GM19025 (cell line): ENCODE data around the gene VDR.

ENCODE experiments used
- ATAC-seq: cut with Tn5 transposase; IDR thresholded peaks from one replicate; pipeline ENCODE4 v1.9.1; 2021; ENCODE audit warnings: mild to moderate bottlenecking, low read depth, moderate library complexity; ENCODE audit not compliant: unreplicated experiment

Gene VDR

GRCh38 chr12:47896022-47896421 lies 8.8 kb downstream of the VDR start:
- no peak for ATAC-seq

GRCh38 chr12:47894652-47895051 lies 10.1 kb downstream of the VDR start:
- no peak for ATAC-seq

GRCh38 chr12:47894068-47894467 lies 10.7 kb downstream of the VDR start:
- ATAC-seq: peak; percentile 50

- no peak for ATAC-seq
Observed at GRCh38 chr12:47892819-47893218, 12.0 kb downstream of the VDR start.

DNA sequence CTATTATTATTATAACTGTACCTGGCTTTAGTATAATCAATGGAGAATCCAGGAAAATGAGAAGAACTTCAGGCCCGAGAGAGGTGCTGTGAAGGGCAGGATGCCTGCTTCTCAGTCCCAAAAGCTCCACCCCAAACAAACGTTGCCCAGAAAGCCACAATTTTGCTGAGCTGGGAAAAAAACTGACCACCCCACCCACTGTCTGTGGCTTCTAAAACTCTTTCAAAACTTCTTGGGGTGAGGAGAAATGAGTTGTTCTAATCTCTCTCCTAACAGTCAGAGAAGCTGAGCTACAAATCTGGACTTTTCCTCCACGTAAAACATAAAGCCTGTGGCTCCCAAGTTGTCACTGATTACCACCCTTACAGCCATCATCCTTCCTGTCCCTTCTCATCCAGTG lies 13.4 kb downstream of the VDR start:
- ATAC-seq: no peak

DNA sequence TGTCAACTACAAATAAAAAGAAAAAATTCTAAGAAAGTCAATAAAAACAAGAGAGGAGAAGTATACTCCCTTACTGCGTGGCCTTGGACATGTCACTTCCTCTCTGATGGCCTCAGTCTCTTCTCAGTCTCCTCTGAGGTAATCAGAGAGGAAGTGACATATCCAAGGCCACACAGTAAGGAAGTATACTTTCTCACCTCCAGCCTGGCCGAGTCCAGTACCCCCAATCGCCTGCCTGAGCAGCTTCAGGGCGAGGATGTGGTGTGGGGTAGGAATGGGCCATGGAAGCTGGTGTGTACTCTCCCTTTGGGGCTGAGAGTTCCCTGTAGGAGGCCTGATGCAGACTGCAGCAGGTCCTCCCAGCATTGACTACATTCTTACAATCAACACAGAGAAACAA lies 15.8 kb downstream of the VDR start:
- ATAC-seq: no peak

DNA sequence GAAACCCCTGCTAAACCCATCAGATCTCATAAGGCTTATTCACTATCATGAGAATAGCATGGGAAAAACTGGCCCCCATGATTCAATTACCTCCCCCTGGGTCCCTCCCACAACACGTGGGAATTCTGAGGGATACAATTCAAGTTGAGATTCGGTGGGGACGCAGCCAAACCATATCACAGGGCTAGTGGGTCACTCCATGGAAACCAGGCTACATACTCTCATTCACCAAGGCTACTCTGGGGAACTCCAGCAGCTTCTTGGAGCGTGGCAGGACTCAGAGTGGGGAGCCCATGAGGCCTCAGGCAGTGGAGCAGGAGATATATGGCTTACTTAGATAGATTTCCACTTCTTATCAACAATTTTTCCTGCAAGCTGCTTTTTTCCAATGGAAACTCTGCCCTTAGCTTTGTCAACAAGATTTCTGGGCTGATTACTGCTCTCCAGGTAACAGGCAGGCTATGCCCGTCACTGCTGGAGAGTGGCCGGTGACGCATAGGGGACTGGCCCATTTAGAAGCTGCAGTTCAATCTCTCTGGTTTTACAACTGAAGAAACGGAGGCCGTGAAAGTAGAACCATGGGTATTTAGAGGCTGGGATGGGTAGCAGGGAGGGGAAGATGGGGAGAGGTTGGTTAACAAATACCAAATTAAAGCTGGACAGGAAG lies 16.5 kb downstream of the VDR start:
- ATAC-seq: no peak

DNA sequence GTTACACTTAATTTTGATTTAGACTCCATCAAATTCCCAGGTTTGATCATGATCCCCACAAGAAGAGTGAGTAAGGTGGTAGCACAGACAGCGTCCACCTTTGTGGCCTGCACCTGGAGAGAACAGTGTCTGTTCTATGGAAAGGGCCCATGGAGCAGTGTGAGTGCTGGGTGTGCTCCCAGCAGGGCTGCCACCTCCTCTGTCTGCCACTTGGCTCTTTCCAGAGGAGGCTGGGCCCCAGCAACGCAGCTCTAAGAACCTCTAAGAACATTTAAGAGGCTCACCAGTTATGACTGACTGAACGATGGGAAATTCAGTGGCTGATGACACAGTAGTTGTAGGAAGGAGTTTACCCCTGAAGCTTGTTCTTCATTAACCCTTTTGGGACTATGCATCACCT lies 17.3 kb downstream of the VDR start:
- ATAC-seq: no peak

DNA sequence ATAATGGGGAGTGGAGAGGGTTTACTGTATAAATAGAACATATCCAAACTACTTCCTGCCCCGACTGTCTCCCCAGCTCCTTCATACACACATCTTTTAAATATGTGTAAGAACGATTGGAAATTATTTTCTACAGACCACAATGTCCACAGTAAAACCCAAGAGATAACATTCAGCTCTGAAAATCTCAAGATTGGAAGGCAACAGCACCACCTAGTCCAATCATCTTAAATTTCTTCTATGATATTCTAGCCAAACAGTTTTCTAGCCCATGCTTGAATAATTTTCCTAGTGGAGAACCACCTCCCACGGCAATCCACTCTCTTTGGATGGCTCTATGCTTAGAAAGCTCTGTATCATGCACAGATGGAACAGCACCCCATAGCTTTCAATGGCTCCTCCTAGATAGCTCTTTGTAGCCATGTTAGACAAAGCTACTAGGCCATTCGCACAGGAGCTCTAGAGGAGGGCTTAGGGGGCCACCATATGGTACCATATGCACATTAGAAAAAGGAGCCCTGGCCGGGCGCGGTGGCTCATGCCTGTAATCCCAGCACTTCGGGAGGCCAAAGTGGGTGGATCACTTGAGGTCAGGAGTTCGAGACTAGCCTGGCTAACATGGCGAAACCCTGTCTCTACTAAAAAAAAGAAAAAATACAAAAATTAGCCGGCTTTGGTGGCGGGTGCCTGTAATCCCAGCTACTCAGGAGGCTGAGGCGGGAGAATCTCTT lies 18.1 kb downstream of the VDR start:
- ATAC-seq: no peak

- no peak for ATAC-seq
Observed at GRCh38 chr12:47885566-47885965, 19.2 kb downstream of the VDR start.

DNA sequence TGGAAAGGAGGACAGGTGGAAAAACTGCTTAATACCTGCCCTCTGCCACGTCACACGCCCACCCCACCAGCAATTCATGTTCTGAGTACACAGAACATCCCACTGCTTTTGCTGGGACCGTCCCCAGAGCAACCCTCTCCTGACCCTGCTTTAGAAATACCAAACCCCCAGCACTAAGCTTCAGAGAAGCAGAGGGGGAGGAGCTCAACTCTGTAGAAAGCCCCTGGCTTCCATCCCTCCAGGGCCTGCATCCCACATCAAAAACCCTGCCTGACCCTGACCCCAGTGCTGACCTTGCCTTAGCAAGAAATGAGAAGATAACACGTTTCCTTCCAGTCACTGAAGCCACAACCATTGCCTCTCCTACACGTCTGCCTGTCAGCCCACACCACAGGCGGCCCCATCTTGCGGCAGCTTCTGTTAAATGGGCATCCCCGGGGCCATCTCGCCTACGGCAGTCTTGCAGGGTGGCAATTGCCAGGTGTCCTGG lies 19.7 kb downstream of the VDR start:
- ATAC-seq: peak; percentile 36

GRCh38 chr12:47884501-47884900 lies 20.3 kb downstream of the VDR start:
- ATAC-seq: no peak

DNA sequence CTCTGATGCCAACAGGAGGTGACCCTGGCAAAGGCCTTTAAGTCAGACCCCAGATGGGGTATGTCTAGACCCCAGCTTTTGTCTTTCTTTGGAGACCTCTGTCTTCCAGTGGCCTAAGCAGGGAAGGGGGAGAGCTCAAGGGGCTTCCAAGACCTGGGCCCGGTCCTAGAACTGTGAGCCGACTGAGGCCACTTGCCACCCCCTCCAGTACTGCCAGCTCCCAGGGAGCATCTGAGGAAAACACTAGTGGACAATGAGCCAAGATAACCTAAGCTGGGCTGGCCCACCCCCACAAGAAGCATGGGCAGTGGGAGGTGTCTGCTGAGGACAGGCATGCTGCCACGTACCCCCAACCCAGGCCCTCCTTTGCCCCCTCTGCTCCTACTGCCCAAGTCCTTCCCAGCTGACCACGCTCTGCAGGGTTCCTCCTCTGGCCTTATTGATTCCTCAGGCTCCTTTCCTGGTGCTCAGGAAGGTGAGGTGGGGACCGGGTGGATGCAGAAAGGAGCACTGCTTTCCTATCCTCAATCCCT lies 21.1 kb downstream of the VDR start:
- no peak for ATAC-seq

DNA sequence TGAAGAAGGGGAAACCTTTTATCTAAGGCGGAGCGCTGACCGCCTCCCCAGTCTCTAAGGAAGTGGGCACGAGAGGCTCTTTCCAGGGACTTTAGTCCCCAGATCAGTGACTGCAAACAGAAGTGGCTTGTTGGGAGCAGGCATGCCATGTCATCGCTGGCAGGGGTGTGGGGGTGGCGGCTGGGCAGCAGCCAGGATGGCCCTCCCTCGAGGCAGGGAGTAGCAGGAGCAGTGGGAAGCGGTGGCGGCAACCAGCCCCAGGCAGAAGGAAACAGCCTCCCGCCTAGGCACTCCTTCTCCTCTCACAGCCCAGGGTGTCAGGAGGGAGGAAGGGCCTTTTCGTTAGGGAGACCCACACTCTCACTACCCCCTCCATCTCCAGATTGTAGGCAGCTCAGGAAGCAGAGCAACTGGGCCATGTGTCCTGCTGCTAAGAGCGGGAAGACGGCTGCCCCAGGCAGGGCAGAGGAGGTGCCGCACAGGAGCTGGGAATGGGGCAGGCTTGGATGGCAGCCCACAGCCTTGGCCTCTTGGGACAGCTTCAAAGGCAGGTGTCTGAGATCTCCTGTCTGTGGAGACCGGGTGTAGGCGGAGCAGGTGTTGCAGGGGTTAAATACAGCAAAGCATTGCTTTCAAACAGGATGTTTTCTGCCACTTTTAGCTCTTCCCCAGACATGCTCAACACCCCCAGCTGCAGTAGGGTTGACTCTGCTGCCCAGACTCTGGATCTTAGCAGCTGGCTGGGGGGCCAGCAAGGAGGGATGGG lies 21.8 kb downstream of the VDR start:
- peak; percentile 77 for ATAC-seq

- ATAC-seq: no peak
Observed at GRCh38 chr12:47881826-47882427, 22.9 kb downstream of the VDR start.

GRCh38 chr12:47881051-47881450 lies 23.7 kb downstream of the VDR start:
- no peak for ATAC-seq

GRCh38 chr12:47878918-47879481 lies 25.8 kb downstream of the VDR start:
- no peak for ATAC-seq

- ATAC-seq: no peak
Observed at GRCh38 chr12:47878293-47878917, 26.4 kb downstream of the VDR start.

DNA sequence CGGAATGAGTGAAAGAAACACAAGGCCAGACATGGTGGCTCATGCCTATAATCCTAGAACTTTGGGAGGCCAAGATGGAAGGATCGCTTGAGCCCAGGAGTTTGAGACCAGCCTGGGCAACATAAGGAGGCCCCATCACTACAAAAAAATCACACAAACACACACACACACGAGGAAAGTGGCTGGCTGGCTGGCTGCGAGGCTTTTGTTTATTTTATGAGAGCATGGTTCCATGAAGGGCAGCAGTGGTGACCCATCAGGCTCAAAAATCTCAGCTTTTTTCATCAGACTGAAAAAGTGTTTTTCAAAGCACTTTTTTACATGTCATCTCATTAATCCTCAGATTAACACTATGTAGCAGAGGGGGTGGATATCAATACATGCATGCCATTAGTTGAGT lies 27.7 kb downstream of the VDR start:
- no peak for ATAC-seq

GRCh38 chr12:47876440-47876960 lies 28.3 kb downstream of the VDR start:
- no peak for ATAC-seq
